Muscle layer of colon (tissue), 2 donors: ENCODE data around the gene LRRC34.
A peak's percentile ranks its signal among the peaks of the same experiment; 100 is the strongest.

Experiments used
- H3K27ac ChIP-seq: one replicate; pipeline ENCODE4 v1.7.0; 2013; ENCODE audit warnings: low read depth, mild to moderate bottlenecking, low read length, moderate library complexity
- H3K27me3 ChIP-seq, 2 donors: one replicate each; pipeline ENCODE4 v1.7.0; 2013; ENCODE audit warnings: low read length in 2 of 2, mild to moderate bottlenecking in 2 of 2; ENCODE audit not compliant: insufficient read depth in 2 of 2, control insufficient read depth in 1 of 2
- H3K36me3 ChIP-seq: one replicate; pipeline ENCODE4 v1.7.0; 2013; ENCODE audit warnings: mild to moderate bottlenecking, low read length; ENCODE audit not compliant: insufficient read depth
- H3K4me1 ChIP-seq: one replicate; pipeline ENCODE4 v1.7.0; 2013; ENCODE audit warnings: mild to moderate bottlenecking, low read length; ENCODE audit not compliant: insufficient read depth
- H3K4me3 ChIP-seq, 2 donors: one replicate each; pipeline ENCODE4 v1.7.0; 2013; ENCODE audit warnings: low read length in 2 of 2, low read depth in 1 of 2, mild to moderate bottlenecking in 1 of 2, moderate library complexity in 1 of 2
- H3K9ac ChIP-seq: one replicate; pipeline ENCODE4 v1.7.0; 2013; ENCODE audit warnings: low read length
- H3K9me3 ChIP-seq: one replicate; pipeline ENCODE4 v1.7.0; 2013; ENCODE audit warnings: mild to moderate bottlenecking, low read length
- donor health status: abdominal sarcoma.
- donor health status: Adenocarcinoma of cecum.

Gene LRRC34

GRCh38 chr3:169836942-169837275 is 24.2 kb upstream of the LRRC34 start:
- Histone ChIP-seq H3K27ac (no peak overlapping the region), H3K36me3 (no peaks in the 10 kb centered on the region), H3K9ac (no peak overlapping the region), H3K4me1 (no peaks in the 10 kb centered on the region), H3K9me3 (no peaks in the 10 kb centered on the region), H3K27me3 (no peaks in the 10 kb centered on the region), H3K4me3 (no peak overlapping the region)

DNA sequence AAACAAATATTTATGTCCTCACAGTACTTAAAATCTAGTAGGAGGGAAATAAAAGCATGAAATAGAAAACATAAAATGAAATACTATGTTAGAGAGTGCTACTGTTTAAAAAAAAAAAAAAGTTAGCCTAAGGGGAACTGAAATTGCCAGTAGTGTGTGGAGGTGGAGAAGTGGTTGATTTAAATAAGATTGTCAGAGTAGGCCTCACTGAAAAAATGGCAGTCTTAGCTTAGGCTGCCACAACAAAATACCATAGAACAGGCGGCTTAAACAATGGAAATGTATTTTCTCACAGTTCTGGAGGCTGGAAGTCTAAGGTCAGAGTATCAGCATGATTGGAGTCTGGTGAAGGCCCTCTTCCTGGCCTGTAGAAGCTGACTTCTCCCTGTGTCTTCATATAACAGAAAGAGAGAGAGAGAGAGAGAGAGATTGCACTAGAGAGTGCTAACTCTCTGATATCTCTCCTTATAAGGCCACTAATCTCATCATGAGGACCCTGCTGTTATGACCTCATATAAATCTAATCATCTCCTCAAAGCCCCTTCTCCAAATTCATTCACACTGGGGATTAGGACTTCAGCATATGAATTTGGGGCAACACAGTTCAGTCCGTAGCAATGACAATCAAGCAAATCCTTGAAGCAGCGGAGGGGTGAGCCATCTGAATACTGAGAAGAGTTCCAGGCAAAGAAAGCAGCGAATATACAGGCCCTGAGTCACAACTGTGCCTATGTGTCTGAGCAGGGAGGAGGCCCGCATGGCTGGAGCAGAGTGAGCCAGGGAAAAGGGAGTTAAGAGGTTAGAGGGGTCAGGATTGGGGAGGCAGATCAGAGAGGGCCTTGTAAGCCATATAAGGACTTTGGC is 23.6 kb upstream of the LRRC34 start:
- Histone ChIP-seq H3K4me3 (no peak overlapping the region), H3K9me3 (no peaks in the 10 kb centered on the region), H3K36me3 (no peaks in the 10 kb centered on the region), H3K27ac (no peak overlapping the region), H3K4me1 (no peaks in the 10 kb centered on the region), H3K9ac (no peak overlapping the region), H3K27me3 (no peaks in the 10 kb centered on the region)

GRCh38 chr3:169835533-169835932 is 22.8 kb upstream of the LRRC34 start:
- no peak overlapping the region for H3K27ac ChIP-seq
- no peak overlapping the region for H3K9ac ChIP-seq
- H3K4me3 ChIP-seq = no peak overlapping the region
- H3K9me3 ChIP-seq = no peaks in the 10 kb centered on the region
- H3K36me3 ChIP-seq = no peaks in the 10 kb centered on the region
- H3K4me1 ChIP-seq = no peaks in the 10 kb centered on the region
- H3K27me3 ChIP-seq = no peaks in the 10 kb centered on the region

GRCh38 chr3:169827712-169828111 is 15.0 kb upstream of the LRRC34 start:
- H3K4me1 ChIP-seq = no peaks in the 10 kb centered on the region
- H3K9me3 ChIP-seq = no peaks in the 10 kb centered on the region
- no peaks in the 10 kb centered on the region for H3K27me3 ChIP-seq
- no peak overlapping the region for H3K4me3 ChIP-seq
- no peak overlapping the region for H3K9ac ChIP-seq
- H3K27ac ChIP-seq = no peak overlapping the region
- no peaks in the 10 kb centered on the region for H3K36me3 ChIP-seq

DNA sequence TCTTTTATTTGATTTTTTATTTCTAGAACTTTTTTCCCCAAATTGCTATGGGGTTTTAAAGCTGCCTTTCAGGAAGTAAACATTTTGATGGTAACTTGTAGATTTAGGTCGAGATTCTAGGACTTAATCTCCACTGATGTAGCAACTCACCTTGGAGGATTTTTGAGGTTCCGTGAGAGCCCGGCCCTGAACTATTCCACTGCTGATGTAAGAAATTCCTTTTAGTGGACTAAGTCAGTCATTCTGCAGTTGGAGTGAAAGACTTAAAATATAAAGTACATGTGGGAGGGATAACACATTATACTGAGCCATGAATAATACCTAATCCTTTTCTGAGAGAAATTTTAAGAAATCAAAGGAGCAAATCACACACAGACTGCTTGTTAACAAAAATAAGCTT is 12.6 kb upstream of the LRRC34 start:
- Histone ChIP-seq H3K9ac (no peak overlapping the region), H3K36me3 (no peaks in the 10 kb centered on the region), H3K4me1 (no peaks in the 10 kb centered on the region), H3K9me3 (no peaks in the 10 kb centered on the region), H3K27me3 (no peaks in the 10 kb centered on the region), H3K27ac (no peak overlapping the region), H3K4me3 (no peak overlapping the region)

GRCh38 chr3:169822983-169823382 is 10.3 kb upstream of the LRRC34 start:
- Histone ChIP-seq H3K27ac (no peak overlapping the region), H3K9ac (no peak overlapping the region), H3K36me3 (no peaks in the 10 kb centered on the region), H3K27me3 (no peaks in the 10 kb centered on the region), H3K4me1 (no peaks in the 10 kb centered on the region), H3K9me3 (no peaks in the 10 kb centered on the region), H3K4me3 (no peak overlapping the region)

DNA sequence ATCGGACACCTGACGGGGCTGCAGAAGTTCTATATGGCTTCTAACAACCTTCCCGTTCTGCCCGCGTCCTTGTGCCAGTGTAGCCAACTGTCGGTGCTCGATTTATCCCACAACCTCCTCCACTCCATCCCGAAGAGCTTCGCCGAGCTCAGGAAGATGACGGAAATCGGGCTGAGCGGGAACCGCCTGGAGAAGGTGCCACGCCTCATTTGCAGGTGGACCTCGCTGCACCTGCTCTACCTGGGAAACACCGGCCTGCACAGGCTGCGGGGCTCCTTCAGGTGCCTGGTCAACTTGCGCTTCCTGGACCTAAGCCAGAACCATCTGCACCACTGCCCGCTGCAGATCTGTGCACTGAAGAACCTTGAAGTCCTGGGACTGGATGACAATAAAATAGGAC is 9.8 kb upstream of the LRRC34 start:
- Histone ChIP-seq H3K4me3 (no peak overlapping the region), H3K9ac (no peak overlapping the region), H3K4me1 (no peaks in the 10 kb centered on the region), H3K9me3 (no peaks in the 10 kb centered on the region), H3K27me3 (no peaks in the 10 kb centered on the region), H3K36me3 (no peaks in the 10 kb centered on the region), H3K27ac (no peak overlapping the region)

DNA sequence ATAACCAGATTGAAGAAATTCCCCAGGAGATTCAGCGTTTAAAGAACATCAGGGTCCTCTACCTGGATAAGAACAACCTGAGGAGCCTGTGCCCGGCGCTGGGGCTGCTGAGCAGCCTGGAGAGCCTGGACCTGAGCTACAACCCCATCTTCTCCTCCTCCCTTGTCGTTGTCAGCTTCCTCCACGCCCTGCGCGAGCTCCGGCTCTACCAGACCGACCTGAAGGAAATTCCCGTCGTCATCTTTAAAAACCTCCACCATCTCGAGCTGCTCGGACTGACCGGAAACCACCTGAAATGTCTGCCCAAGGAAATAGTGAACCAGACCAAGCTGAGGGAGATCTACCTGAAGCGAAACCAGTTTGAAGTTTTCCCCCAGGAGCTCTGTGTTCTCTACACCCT is 9.4 kb upstream of the LRRC34 start:
- Histone ChIP-seq H3K4me1 (no peaks in the 10 kb centered on the region), H3K4me3 (no peak overlapping the region), H3K36me3 (no peaks in the 10 kb centered on the region), H3K27ac (no peak overlapping the region), H3K9me3 (no peaks in the 10 kb centered on the region), H3K27me3 (no peaks in the 10 kb centered on the region), H3K9ac (no peak overlapping the region)

- Histone ChIP-seq H3K27ac (no peak overlapping the region), H3K4me1 (no peaks in the 10 kb centered on the region), H3K4me3 (no peak overlapping the region), H3K27me3 (no peaks in the 10 kb centered on the region), H3K9me3 (no peaks in the 10 kb centered on the region), H3K36me3 (no peaks in the 10 kb centered on the region), H3K9ac (no peak overlapping the region)
These were observed 5.6 kb upstream of the LRRC34 start for GRCh38 chr3:169818316-169818715.

- Histone ChIP-seq H3K27ac (no peak overlapping the region), H3K36me3 (no peaks in the 10 kb centered on the region), H3K4me3 (no peak overlapping the region), H3K4me1 (peaks cover 15% of the 10 kb centered on the region), H3K27me3 (no peaks in the 10 kb centered on the region), H3K9ac (no peak overlapping the region), H3K9me3 (no peaks in the 10 kb centered on the region)
These were observed 3.0 kb upstream of the LRRC34 start for GRCh38 chr3:169815590-169816150.

- Histone ChIP-seq H3K4me1 (peaks cover 15% of the 10 kb centered on the region), H3K4me3 (peak overlapping the region; percentile 73 to 82), H3K27me3 (no peaks in the 10 kb centered on the region), H3K27ac (no peak overlapping the region), H3K9ac (no peak overlapping the region), H3K36me3 (no peaks in the 10 kb centered on the region), H3K9me3 (no peaks in the 10 kb centered on the region)
These were observed 1.2 kb upstream of the LRRC34 start for GRCh38 chr3:169813757-169814517.
